ENCODE measurements around the gene FUS. TPM values are rescaled to one million over a fixed set of nuclear protein-coding genes. Genes with fewer than 3 reads are reported as not detected.
"Not testable (repeated sequence)": the region's sequence is repeated elsewhere in the genome, so short reads cannot be mapped to it uniquely, and the experiment has no call there.

Gene FUS
- total and polyA plus RNA-seq, 12 donors: 12.7 to 536 (median 148) TPM

DNA sequence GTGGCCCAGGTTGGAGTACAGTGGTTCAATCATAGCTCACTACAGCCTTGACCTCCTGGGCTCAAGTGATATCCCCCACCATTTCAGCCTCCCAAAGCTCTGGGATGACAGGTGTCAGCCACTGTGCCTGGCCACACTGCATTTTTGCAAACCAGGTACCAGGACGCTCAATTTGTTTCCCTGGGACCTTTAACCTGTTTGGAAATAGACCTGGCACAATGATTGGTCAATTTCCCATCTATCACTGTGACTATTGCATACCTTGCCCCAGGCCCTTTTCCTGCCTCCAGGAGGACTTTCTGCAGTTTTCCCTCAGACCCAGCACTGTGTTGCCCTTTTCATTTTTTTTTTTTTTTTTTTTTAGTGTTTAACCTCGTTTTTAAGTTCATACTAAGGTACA lies 11.1 kb upstream of the FUS start:
- WGBS, 4 donors: 55 to 75% (median 61%) methylated on average over 2 of the region's 2 CpGs
- intact Hi-C loops (cut with DNase I): no loop called here
- Histone ChIP-seq H3K4me1 (replicated peaks in 1 of 2) (no peaks in the 10 kb centered on the region), H3K27me3 (no peaks in the 10 kb centered on the region), H3K27ac (no peak overlapping the region), H3K4me3 (no peak overlapping the region), H3K9me3 (replicated peaks in 1 of 3) (no peaks in the 10 kb centered on the region), H3K36me3 (replicated peaks in 1 of 2) (no peaks in the 10 kb centered on the region)
- no peak for DNase-seq
- TF ChIP-seq POLR2A (IDR thresholded peaks at IDR 0.05): no peak
- TF ChIP-seq, protein P1, sequence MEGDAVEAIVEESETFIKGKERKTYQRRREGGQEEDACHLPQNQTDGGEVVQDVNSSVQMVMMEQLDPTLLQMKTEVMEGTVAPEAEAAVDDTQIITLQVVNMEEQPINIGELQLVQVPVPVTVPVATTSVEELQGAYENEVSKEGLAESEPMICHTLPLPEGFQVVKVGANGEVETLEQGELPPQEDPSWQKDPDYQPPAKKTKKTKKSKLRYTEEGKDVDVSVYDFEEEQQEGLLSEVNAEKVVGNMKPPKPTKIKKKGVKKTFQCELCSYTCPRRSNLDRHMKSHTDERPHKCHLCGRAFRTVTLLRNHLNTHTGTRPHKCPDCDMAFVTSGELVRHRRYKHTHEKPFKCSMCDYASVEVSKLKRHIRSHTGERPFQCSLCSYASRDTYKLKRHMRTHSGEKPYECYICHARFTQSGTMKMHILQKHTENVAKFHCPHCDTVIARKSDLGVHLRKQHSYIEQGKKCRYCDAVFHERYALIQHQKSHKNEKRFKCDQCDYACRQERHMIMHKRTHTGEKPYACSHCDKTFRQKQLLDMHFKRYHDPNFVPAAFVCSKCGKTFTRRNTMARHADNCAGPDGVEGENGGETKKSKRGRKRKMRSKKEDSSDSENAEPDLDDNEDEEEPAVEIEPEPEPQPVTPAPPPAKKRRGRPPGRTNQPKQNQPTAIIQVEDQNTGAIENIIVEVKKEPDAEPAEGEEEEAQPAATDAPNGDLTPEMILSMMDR (IDR thresholded peaks at IDR 0.05): no peak

DNA sequence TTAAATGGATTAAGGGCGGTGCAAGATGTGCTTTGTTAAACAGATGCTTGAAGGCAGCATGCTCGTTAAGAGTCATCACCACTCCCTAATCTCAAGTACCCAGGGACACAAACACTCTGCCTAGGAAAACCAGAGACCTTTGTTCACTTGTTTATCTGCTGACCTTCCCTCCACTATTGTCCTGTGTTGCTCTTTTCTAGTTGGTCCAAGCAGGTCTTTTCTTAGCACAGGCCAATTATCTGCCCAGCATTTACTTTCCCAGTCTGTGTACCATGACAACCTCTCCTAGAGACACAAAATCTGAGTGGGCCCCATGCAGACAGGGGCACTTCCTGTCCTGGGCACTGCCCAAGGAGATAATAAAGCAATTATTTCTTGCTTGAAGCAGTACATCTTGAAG lies 9.9 kb upstream of the FUS start:
- WGBS, 4 donors: no CpG with 5 or more reads among the region's 2 CpGs
- H3K4me1 ChIP-seq (replicated peaks in 1 of 2); H3K4me3 ChIP-seq; H3K36me3 ChIP-seq (replicated peaks in 1 of 2); DNase-seq; H3K27me3 ChIP-seq; H3K27ac ChIP-seq; H3K9me3 ChIP-seq (replicated peaks in 1 of 3); intact Hi-C loops (cut with DNase I): not testable (repeated sequence)

DNA sequence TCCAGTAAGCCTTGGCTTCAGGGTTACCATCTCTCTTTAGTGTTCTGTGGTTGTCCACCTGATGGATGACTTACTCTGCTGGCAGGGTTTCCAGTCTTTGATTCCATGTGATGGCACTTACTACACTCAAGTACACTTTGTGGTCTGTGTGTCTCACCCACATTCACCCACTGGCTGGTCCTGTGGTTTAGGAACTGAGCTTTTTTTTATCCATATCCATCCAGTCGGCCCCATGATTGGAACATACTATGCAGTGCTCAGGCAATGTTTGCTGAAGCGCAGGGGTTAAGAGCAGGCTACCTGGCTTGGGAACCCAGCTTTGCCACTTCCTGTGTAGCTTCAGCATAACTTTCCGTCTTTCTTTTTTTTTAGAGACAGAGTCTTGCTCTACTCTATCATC lies 2.8 kb upstream of the FUS start:
- Histone ChIP-seq H3K9me3 (replicated peaks in 1 of 3) (no peaks in the 10 kb centered on the region), H3K36me3 (replicated peaks in 1 of 2) (no peaks in the 10 kb centered on the region), H3K27ac (no peak overlapping the region), H3K4me3 (no peak overlapping the region), H3K4me1 (replicated peaks in 1 of 2) (peaks cover 15 to 22% of the 10 kb centered on the region in 2 donors), H3K27me3 (no peaks in the 10 kb centered on the region)
- no peak for TF ChIP-seq POLR2A (IDR thresholded peaks at IDR 0.05)
- TF ChIP-seq, protein P1 (IDR thresholded peaks at IDR 0.05): no peak
- 46 to 67% (median 53%) methylated on average over 3 of the region's 3 CpGs for WGBS, 4 donors
- DNase-seq: peak in 3 of 7 donors; percentile 24 to 53 (median 34)
- intact Hi-C loops (cut with DNase I): loop anchor here in 1 of 2 donors (5.0 kb wide), 1 partner anchor 70 kb away; the partner anchor contains the start of gene BCKDK

DNA sequence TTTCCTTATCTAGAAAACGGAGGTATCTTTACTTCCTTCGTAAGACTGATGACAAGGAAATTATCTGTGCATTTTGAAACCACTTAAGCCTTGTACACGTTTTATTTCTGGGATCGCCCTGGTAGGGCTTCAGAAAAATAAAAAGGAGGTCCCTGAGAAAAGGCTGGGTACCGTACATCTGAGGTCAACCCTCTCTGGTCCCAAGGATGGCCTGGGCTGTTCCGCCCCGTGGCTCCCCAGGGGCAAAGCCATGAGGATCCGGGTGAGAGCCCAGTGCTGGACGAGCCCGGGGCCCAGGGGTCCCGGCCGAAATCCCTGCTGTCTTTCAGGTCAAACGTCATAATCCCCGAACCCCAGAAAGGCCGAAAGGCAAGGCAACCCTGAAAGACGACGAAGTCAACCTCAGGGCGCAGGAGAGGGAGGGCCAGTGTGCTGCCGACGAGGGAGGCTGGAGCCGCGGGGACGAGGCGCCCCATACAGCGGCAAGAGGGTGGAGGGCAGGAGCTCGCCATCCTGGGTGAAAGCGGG lies 656 bp upstream of the FUS start:
- H3K4me3 ChIP-seq: peak overlapping the region; percentile 19 to 97 (median 60)
- peaks cover 0 to 21% of the 10 kb centered on the region in 2 donors for H3K36me3 ChIP-seq (replicated peaks in 1 of 2)
- peak overlapping the region; percentile 79 to 97 (median 95) for H3K27ac ChIP-seq
- H3K27me3 ChIP-seq: no peaks in the 10 kb centered on the region
- 3 to 6% (median 5%) methylated on average over 11 to 27 of the region's 27 CpGs for WGBS, 4 donors
- no peak for TF ChIP-seq POLR2A (IDR thresholded peaks at IDR 0.05)
- TF ChIP-seq, protein P1 (IDR thresholded peaks at IDR 0.05): no peak
- H3K9me3 ChIP-seq (replicated peaks in 1 of 3): no peaks in the 10 kb centered on the region
- peaks cover 25 to 36% of the 10 kb centered on the region in 2 donors for H3K4me1 ChIP-seq (replicated peaks in 1 of 2)
- peak in 1 of 7 donors; percentile 23 for DNase-seq
- intact Hi-C loops (cut with DNase I): loop anchor here in 1 of 2 donors (5.0 kb wide), 1 partner anchor 72 kb away; the partner anchor contains the start of gene BCKDK

All from adrenal gland (tissue), 12 donors.